GM18867 (cell line): ENCODE data around the gene CEP112.

Experiments used
- ATAC-seq: cut with Tn5 transposase; IDR thresholded peaks from one replicate; pipeline ENCODE4 v1.9.1; 2021; ENCODE audit warnings: mild to moderate bottlenecking, moderate library complexity; ENCODE audit not compliant: unreplicated experiment

Gene CEP112

GRCh38 chr17:66211047-66211810 is 19.3 kb upstream of the CEP112 start:
- no peak for ATAC-seq

GRCh38 chr17:66210208-66210574 is 18.3 kb upstream of the CEP112 start:
- ATAC-seq: no peak

GRCh38 chr17:66207936-66208335 is 16.0 kb upstream of the CEP112 start:
- ATAC-seq: no peak

- ATAC-seq: no peak
Observed at GRCh38 chr17:66203274-66204015, 11.5 kb upstream of the CEP112 start.

- no peak for ATAC-seq
Observed at GRCh38 chr17:66200685-66201092, 8.8 kb upstream of the CEP112 start.

GRCh38 chr17:66198242-66198641 is 6.3 kb upstream of the CEP112 start:
- ATAC-seq: no peak

GRCh38 chr17:66192378-66192687 is 400 bp upstream of the CEP112 start:
- ATAC-seq: no peak

GRCh38 chr17:66190738-66191592 is 968 bp downstream of the CEP112 start:
- ATAC-seq: no peak

- no peak for ATAC-seq
Observed at GRCh38 chr17:66187718-66188117, 4.2 kb downstream of the CEP112 start.

GRCh38 chr17:66185862-66186261 is 6.1 kb downstream of the CEP112 start:
- ATAC-seq: no peak

GRCh38 chr17:66184392-66184791 is 7.5 kb downstream of the CEP112 start:
- ATAC-seq: no peak

- ATAC-seq: no peak
Observed at GRCh38 chr17:66183529-66183928, 8.4 kb downstream of the CEP112 start.

- no peak for ATAC-seq
Observed at GRCh38 chr17:66178642-66179041, 13.3 kb downstream of the CEP112 start.

GRCh38 chr17:66177048-66177447 is 14.9 kb downstream of the CEP112 start:
- no peak for ATAC-seq

GRCh38 chr17:66175892-66176291 is 16.0 kb downstream of the CEP112 start:
- ATAC-seq: no peak

GRCh38 chr17:66172691-66173223 is 19.2 kb downstream of the CEP112 start:
- ATAC-seq: no peak

GRCh38 chr17:66172144-66172543 is 19.8 kb downstream of the CEP112 start:
- ATAC-seq: no peak

GRCh38 chr17:66171692-66172091 is 20.2 kb downstream of the CEP112 start:
- no peak for ATAC-seq

GRCh38 chr17:66171172-66171571 is 20.8 kb downstream of the CEP112 start:
- ATAC-seq: no peak

- ATAC-seq: no peak
Observed at GRCh38 chr17:66169839-66170238, 22.1 kb downstream of the CEP112 start.

- ATAC-seq: no peak
Observed at GRCh38 chr17:66167189-66167815, 24.6 kb downstream of the CEP112 start.
